Stimulated activated naive CD8-positive, alpha-beta T cell treated with anti-CD3 and anti-CD28 coated beads, Interleukin-15, Interleukin-2, amounts not matched to agents 100 U/mL and 50 U/mL, for 24 hours (primary cell): ENCODE data around the gene KANSL1.
A peak's percentile ranks its signal among the peaks of the same experiment; 100 is the strongest.

Experiments
- ATAC-seq: fragments of 150-1000 bp; cut with Tn5 transposase; one replicate; pipeline ENCODE4 v1.10.0; 2021
- DNase-seq: peaks from one replicate; pipeline ENCODE4 v3.0.0; 2021

The KANSL1 gene

DNA sequence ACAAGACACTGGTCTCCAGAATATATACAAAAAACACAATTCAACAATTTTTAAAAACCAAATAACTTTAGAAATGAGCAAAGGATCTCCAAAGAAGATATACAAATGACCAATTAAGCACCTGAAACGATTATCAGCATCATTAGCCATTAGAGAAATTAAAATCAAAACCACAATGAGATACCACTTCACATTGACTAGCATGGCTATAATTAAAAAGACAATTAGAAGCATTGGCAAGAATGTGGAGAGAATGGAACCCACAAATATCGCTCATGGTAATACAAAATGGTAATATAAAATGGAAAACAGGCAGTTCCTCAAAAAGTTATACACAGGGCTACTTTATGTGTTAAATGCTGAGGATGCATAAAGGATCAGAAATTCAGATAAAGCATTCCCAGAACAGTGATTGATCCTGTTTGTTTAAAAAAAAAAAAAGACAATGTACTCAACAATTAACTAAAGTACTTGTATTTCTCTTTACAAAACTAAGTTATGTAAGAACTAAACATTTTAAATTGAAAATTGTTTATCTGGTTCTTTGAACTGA is 52.5 kb downstream of the KANSL1 start:
- DNase-seq, result no peak
- no peak for ATAC-seq

GRCh38 chr17:46139432-46140210 is 53.6 kb downstream of the KANSL1 start:
- ATAC-seq (no peak), DNase-seq (no peak)

DNA sequence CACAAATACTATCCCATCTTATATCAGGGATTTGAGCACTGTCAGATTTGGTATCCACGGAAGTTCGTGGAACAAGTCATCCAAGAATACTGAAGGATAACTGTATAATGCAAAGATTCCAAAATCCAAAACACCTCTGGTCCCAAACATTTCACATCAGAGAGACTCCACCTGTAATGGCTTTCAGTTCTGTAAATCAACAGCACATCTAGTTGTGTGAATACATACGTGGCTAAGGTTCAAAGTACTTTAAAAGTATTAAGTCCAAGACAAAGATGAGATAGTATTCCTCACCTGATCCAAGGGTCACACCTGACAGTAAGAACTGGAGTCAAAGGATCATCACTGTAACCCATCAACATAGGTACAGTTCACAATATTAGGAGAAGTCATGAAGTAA is 54.8 kb downstream of the KANSL1 start:
- ATAC-seq, result no peak
- DNase-seq, result no peak

GRCh38 chr17:46136820-46137219 is 56.4 kb downstream of the KANSL1 start:
- no peak for DNase-seq
- no peak for ATAC-seq

DNA sequence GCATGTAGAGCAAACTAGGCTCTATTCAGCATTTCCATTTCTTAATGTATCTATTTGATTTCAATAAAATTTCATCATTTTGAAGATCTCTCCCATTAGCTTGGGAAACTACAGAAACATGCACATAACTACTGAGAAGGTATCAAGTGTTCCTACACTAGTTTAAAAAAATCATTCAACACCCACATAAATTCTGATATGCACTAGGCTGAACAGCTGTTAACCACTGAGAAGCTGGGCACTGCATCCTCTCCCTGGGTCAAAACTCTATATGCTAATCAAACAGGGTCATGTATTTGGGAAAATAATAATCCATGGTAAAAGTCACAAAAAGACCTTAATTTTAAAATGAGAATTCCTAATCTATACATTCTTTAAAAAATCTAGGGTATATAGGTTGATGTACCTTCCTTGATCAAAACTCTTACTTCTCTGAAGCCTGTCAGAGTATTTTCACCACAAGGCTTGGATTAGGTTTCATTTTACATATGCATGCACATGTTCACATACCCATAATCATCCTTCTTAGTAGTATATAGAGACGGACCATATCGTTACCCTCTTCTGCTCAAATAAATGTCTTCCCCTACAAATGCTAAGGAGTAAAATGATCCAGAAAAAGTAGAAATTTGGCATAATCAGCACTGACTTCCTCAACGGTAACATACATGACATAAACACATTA is 57.2 kb downstream of the KANSL1 start:
- ATAC-seq, result peak; percentile 41
- DNase-seq, result no peak

GRCh38 chr17:46135126-46135812 is 58.0 kb downstream of the KANSL1 start:
- DNase-seq (no peak), ATAC-seq (no peak)

GRCh38 chr17:46129302-46129701 is 63.9 kb downstream of the KANSL1 start:
- DNase-seq, result no peak
- ATAC-seq, result no peak

GRCh38 chr17:46128453-46128852 is 64.8 kb downstream of the KANSL1 start:
- DNase-seq (no peak), ATAC-seq (peak; percentile 4)

GRCh38 chr17:46127524-46127923 is 65.7 kb downstream of the KANSL1 start:
- ATAC-seq, result no peak
- DNase-seq, result no peak

DNA sequence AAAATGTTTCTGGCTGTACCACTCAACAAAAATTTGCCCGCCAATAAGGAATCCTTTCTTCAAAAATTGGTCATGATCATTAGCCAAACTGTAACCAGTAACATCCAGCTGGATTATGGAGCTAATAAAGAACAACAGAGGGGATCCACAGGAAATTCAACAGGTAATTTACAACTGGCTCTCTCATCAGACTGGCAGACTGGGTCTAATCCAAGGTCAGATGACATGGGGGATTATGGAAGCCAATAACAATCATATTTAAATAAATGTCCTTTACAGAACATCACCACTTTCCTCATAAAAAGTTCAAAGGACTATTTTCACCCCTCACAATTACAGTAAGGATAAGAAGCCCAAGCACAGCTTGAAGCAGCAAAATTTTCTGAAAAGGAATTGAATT is 66.4 kb downstream of the KANSL1 start:
- ATAC-seq, result no peak

DNA sequence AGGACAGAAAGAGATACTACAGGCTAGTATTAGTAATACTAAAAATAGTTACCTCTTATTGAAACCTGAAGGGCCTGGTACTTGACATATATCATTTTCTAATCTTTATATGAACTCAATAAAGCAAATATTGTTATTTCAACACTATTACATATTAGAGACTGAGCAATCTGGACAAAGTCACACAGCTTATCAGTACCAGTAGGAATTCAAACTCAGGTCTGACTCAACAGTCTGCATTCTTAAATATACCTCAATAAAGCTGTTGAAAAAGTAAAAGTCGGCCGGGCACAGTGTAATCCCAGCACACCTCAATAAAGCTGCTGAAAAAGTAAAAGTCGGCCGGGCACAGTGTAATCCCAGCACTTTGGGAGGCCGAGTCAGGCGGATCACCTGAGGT is 67.4 kb downstream of the KANSL1 start:
- ATAC-seq, result no peak
- no peak for DNase-seq

More for the DNA sequence above, 66.4 kb downstream of the KANSL1 start:
- no peak for DNase-seq

DNA sequence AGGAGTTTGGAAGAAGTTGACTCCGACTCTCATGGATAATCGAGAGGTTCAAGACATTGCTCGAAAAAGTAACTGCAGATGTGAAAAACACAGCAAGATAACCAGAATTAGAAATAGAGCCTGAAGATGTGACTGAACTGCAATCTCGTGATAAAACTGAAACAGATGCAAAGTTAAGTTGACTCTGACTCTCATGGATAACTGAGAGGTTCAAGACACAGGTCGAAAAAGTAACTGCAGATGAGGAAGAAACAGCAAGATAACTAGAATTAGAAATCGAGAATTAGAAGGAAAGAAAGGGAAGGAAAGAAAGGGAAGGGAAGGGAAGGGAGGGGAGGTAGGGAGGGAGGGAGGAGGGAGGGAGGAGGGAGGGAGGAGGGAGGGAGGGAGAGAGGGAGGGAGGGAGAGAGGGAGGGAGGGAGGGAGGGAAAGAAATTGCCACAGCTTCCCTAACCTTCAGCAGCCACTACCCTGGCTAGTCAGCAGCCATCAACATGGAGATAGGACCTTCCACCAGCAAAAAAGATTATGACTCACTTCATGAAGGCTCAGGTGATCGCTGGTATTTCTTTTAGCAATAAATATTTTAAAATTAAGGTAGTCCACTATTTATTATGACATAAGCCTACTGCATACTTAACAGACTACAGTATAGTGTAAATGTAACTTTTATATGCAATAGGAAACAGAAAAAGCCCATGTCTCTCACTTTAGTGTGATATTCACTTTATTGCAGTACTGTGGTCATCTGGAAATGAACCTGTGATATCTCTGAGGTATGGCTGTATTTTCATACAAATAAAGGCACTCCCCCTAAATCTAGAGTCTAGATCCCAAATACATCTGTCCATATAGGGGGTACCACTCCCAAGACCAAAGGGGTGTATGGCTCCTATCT is 68.3 kb downstream of the KANSL1 start:
- no peak for DNase-seq
- ATAC-seq, result no peak

DNA sequence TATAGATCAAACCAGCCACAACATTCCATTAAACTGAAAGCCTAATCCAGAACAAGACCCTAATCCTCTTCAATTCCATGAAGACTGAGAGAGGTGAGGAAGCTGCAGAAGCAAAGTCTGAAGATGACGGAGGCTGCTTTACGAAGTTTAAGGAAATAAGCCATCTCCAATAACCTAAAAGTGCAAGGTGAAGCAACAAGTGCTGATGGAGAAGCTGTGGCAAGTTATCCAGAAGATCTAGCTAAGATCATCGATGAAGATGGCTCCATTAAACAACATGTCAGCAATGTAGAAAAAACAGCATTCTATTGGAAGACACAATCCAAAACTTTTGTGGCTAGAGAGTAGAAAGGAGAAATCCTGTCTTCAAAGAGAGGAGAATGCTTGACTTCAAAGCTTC is 69.6 kb downstream of the KANSL1 start:
- DNase-seq (no peak), ATAC-seq (no peak)

DNA sequence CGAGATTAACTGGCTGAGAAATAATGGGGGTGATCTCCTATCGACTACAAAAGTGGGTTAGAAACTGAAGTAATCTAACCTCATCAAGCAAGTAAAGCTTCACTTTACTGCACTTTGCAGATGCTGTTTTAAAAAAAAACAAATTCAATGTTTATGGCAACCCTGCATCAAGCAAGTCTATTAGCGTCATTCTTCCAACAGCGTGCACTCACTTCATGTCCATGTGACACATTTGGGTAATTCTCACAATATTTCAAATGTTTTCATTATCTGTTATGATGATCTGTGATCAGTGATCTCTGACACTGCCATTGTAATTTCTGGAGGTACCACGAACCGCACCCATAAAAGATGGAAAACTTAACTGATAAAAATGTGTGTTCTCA is 70.8 kb downstream of the KANSL1 start:
- peak; percentile 34 for ATAC-seq
- no peak for DNase-seq

DNA sequence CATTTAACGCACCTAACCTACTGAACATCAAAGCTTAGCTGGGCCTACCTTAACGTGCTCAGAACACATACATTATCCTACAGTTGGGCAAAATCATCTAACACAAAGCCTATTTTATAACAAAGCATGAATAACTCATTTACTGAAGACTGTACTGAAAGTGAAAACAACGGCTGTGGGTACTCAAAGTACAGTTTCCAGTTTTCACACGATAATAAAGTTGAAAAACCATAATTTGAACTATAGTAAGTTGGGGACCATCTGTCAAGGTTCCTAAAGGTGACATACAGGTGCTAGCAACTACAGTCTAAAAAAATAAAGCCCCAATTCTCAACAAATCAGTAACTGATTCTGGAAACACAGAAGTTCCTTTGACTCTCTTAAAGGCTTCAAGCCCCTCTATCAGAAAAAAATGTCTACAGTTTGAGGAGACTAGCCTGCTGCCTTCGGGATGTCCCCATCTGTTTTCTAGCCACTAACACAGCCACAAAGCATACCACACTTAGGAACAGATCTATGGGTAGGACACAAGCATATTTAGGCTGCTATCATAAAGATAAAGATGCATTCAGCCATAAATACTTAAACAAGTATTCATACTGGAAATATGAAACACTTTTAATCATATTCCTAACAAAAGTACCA is 71.3 kb downstream of the KANSL1 start:
- DNase-seq, result no peak
- peak; percentile 67 for ATAC-seq

- no peak for DNase-seq
- ATAC-seq, result no peak
Observed at GRCh38 chr17:46121165-46121764, 72.0 kb downstream of the KANSL1 start.

GRCh38 chr17:46120537-46120936 is 72.7 kb downstream of the KANSL1 start:
- DNase-seq, result no peak
- no peak for ATAC-seq

DNA sequence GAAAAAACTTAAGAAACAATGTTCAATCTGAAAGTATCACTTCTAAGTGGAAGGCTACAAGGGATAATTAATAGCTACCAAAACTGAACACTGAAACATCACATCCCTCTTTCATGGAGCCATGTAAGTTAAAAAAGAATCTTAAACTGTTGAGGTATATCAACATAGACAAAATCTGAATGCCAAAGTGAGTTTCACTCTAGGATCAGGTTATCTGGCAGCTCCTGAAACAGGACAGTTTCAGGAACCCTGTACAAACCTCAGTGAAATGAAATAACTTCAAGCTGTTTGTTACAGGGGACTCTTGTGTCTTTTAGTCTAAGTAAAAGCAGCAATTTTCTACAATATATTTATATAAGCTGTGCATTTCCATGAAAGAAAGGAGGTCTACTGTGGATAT is 73.2 kb downstream of the KANSL1 start:
- DNase-seq (no peak), ATAC-seq (no peak)

DNA sequence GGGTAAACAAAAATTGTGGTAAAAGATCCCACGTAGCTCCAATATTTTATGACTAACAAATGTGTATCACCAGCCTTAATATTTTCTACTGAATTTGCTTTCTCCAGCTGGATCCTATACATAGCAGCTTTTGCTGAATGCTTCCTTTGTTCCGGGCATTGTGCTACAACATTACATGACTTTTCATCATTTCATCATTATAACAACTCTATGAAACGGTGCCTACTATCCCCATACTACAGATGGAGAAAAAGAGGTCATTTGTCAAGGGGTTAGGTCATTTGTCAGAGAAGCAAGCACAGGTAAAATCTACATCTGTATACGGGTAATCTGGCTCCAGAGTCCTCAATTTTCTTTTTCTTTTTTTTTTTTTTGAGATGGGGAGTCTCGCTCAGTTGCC is 74.3 kb downstream of the KANSL1 start:
- ATAC-seq (no peak), DNase-seq (no peak)

DNA sequence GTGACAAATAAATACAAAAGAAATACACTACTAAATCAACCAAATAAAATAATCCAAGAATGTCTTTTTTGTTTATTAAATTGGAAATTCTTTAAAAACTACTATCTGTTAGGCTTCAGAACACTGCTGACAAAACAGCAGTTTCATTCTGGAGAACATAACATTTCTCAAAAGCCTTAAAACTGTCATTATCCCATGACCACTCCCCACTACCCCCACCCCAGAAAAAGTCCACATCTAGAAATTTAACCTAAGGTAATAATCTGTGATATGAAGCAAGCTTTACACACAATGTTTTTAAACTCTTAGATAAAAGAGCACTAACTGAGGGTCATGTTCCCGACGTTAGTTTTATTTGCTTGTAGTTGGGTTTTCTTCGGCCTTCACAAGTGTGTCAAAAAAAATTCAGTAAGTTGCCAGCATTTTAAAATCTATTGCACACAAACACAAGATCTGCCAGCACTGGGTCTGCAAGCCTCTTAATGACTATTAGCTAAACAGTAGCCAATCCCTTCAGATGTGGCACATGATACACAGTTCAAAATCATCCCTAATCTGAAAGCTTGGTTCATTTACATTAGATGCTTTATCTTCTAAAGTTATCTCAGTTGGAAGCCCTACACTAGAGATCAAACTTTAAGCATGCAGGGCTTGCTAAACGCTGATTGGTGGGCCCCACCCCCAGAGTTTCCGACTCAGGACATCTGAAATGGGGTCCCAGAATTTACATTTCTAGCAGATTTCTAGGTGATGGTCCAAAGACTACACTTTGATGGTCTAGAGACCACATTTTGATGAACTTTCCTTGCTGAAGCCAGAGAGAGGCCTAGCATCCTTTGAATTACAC is 75.2 kb downstream of the KANSL1 start:
- ATAC-seq (no peak), DNase-seq (no peak)
